OCI-LY3 (cell line): ENCODE measurements around the gene PRPF4.

ENCODE experiments used
- H2AFZ ChIP-seq: fragments of 200-600, 300-600 bp; shearing (Covaris generic); 2 replicates; pipeline ENCODE4 v1.6.0; 2014; ENCODE audit warnings: antibody characterized with exemption, low read depth, low read length
- H3K27ac ChIP-seq: fragments of 200-600, 300-600 bp; sonication (generic); 2 replicates; pipeline ENCODE4 v1.5.1; 2014; ENCODE audit warnings: mild to moderate bottlenecking, low read length, moderate library complexity, mixed read lengths
- H3K27me3 ChIP-seq: fragments of 200-600, 300-600 bp; sonication (generic); 2 replicates; pipeline ENCODE4 v1.6.1; 2014; ENCODE audit warnings: low read depth, low read length, mixed read lengths
- H3K36me3 ChIP-seq: fragments of 200-600, 300-600 bp; sonication (generic); replicated peaks from 2 replicates; pipeline ENCODE3; 2014; ENCODE audit warnings: low read depth, low read length, mixed read lengths
- H3K4me1 ChIP-seq: fragments of 300-600, 200-600 bp; sonication (generic); 2 replicates; pipeline ENCODE4 v1.6.1; 2014; ENCODE audit warnings: low read length, mixed read lengths
- H3K4me2 ChIP-seq: fragments of 200-600, 300-600 bp; sonication (generic); 2 replicates; pipeline ENCODE4 v1.6.1; 2014; ENCODE audit warnings: low read length, mixed read lengths
- H3K4me3 ChIP-seq: fragments of 300-600, 200-600 bp; sonication (generic); 2 replicates; pipeline ENCODE4 v1.5.1; 2014; ENCODE audit warnings: antibody characterized with exemption, mild to moderate bottlenecking, low read length, moderate library complexity
- H3K79me2 ChIP-seq: fragments of 300-600, 200-600 bp; shearing (Covaris generic); 2 replicates; pipeline ENCODE4 v1.6.1; 2014; ENCODE audit warnings: mild to moderate bottlenecking, low read length, mixed read lengths
- H3K9ac ChIP-seq: fragments of 300-600, 200-600 bp; shearing (Covaris generic); 2 replicates; pipeline ENCODE4 v1.6.0; 2014; ENCODE audit warnings: mild to moderate bottlenecking, low read length, moderate library complexity
- H3K9me3 ChIP-seq: fragments of 200-600, 300-600 bp; shearing (Covaris generic); 2 replicates; pipeline ENCODE4 v1.6.1; 2014; ENCODE audit warnings: low read length, mixed read lengths; ENCODE audit not compliant: insufficient read depth
- H4K20me1 ChIP-seq: fragments of 200-600, 300-600 bp; sonication (generic); 2 replicates; pipeline ENCODE4 v1.6.1; 2016; ENCODE audit warnings: low read length, mixed read lengths; ENCODE audit not compliant: insufficient read depth
- EZH2phosphoT487 ChIP-seq: fragments of 200-600 bp; shearing (Covaris generic); IDR thresholded peaks from 2 replicates; pipeline ENCODE4 v1.6.1; 2018; ENCODE audit warnings: antibody characterized with exemption, mixed run types, low read depth
- TF ChIP-seq, protein P1 (sequence below): fragments of 200-600, 300-600 bp; sonication (generic); IDR thresholded peaks from 2 replicates; pipeline ENCODE4 v1.5.1; 2014; ENCODE audit warnings: antibody characterized with exemption, low read length, low read depth

PRPF4 gene

DNA sequence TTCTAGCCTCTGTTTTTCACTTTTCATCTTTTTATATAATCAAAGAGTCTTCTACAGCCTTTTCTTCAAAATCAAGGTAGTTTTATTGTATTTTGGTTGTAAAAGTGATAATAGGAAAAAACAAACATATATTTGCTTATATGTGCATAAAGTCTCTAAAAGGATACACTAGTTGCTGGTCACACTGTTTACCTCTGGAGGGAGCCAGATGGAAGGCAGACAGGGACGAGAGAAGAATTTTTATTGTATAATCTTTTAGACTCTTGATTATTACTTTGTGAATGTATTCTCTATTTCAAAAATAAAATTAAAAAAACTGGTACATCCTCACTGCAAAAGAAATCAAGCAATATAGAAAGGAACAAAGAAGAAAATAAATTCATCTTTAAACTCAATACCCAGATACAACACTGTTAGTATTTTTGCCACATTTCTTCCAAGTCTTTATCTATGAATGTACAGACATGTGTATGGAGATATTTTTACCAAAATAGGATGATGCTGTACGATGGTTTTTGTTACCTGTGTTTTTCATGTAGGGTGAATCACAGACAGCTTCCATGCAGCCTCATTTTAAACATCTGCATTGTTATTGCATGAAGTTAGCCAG is 33.9 kb downstream of the PRPF4 start:
- H3K4me2 ChIP-seq: no peak overlapping the region
- H3K27ac ChIP-seq: no peak overlapping the region
- no peaks in the 10 kb centered on the region for H3K36me3 ChIP-seq
- H2AFZ ChIP-seq: no peak overlapping the region
- H3K4me1 ChIP-seq: no peaks in the 10 kb centered on the region
- H3K79me2 ChIP-seq: no peaks in the 10 kb centered on the region
- H3K9ac ChIP-seq: no peak overlapping the region
- H3K9me3 ChIP-seq: no peaks in the 10 kb centered on the region
- no peak overlapping the region for H3K4me3 ChIP-seq
- H4K20me1 ChIP-seq: no peaks in the 10 kb centered on the region
- H3K27me3 ChIP-seq: no peaks in the 10 kb centered on the region; the same call in 1 of the 2 replicates
- no peak for TF ChIP-seq EZH2phosphoT487
- TF ChIP-seq, protein P1, sequence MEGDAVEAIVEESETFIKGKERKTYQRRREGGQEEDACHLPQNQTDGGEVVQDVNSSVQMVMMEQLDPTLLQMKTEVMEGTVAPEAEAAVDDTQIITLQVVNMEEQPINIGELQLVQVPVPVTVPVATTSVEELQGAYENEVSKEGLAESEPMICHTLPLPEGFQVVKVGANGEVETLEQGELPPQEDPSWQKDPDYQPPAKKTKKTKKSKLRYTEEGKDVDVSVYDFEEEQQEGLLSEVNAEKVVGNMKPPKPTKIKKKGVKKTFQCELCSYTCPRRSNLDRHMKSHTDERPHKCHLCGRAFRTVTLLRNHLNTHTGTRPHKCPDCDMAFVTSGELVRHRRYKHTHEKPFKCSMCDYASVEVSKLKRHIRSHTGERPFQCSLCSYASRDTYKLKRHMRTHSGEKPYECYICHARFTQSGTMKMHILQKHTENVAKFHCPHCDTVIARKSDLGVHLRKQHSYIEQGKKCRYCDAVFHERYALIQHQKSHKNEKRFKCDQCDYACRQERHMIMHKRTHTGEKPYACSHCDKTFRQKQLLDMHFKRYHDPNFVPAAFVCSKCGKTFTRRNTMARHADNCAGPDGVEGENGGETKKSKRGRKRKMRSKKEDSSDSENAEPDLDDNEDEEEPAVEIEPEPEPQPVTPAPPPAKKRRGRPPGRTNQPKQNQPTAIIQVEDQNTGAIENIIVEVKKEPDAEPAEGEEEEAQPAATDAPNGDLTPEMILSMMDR: peak; percentile 84

GRCh38 chr9:113310538-113310937 is 35.1 kb downstream of the PRPF4 start:
- TF ChIP-seq, protein P1: no peak
- TF ChIP-seq EZH2phosphoT487: no peak
- Histone ChIP-seq H3K27me3 (peaks cover 7% of the 10 kb centered on the region; the same call in 1 of the 2 replicates), H3K36me3 (no peaks in the 10 kb centered on the region), H3K79me2 (no peaks in the 10 kb centered on the region), H3K9ac (no peak overlapping the region), H3K4me1 (no peaks in the 10 kb centered on the region), H2AFZ (no peak overlapping the region), H3K4me3 (no peak overlapping the region), H4K20me1 (no peaks in the 10 kb centered on the region), H3K4me2 (no peak overlapping the region), H3K27ac (no peak overlapping the region), H3K9me3 (no peaks in the 10 kb centered on the region)

DNA sequence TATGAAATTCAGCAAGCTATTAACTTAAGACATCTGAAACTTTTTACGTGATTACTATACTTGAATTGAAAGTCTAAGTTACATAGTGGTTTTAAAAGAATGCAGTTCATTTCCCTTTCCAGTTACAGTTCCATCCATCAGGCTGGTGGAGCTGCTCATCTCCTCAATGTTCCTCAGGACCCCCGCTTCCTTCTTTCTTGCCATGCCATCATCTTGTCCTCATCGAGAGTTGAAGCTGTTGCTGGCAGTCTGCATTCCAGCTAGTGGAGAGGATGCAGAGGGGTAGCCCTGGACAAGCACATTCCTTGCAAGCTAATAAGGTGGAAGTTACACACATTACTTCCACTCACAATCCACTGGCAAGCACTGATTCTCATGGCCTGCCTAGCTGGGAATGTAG is 36.5 kb downstream of the PRPF4 start:
- peaks cover 7% of the 10 kb centered on the region; the same call in 1 of the 2 replicates for H3K27me3 ChIP-seq
- no peak overlapping the region for H2AFZ ChIP-seq
- H3K4me3 ChIP-seq: no peak overlapping the region
- no peaks in the 10 kb centered on the region for H3K9me3 ChIP-seq
- no peak overlapping the region for H3K4me2 ChIP-seq
- H3K79me2 ChIP-seq: no peaks in the 10 kb centered on the region
- TF ChIP-seq, protein P1: no peak
- no peak for TF ChIP-seq EZH2phosphoT487
- no peak overlapping the region for H3K9ac ChIP-seq
- no peaks in the 10 kb centered on the region for H3K36me3 ChIP-seq
- H3K27ac ChIP-seq: no peak overlapping the region
- H4K20me1 ChIP-seq: no peaks in the 10 kb centered on the region
- no peaks in the 10 kb centered on the region for H3K4me1 ChIP-seq

- Histone ChIP-seq H3K9ac (no peak overlapping the region), H2AFZ (no peak overlapping the region), H3K9me3 (no peaks in the 10 kb centered on the region), H4K20me1 (no peaks in the 10 kb centered on the region), H3K27me3 (peaks cover 7% of the 10 kb centered on the region; the same call in 1 of the 2 replicates), H3K4me1 (no peaks in the 10 kb centered on the region), H3K79me2 (no peaks in the 10 kb centered on the region), H3K4me2 (no peak overlapping the region), H3K4me3 (no peak overlapping the region), H3K27ac (no peak overlapping the region), H3K36me3 (no peaks in the 10 kb centered on the region)
- TF ChIP-seq EZH2phosphoT487: no peak
- TF ChIP-seq, protein P1: no peak
These were observed 37.8 kb downstream of the PRPF4 start for GRCh38 chr9:113313261-113313660.
